Loucy (cell line): ENCODE measurements around the gene C15orf62.

ENCODE experiments used
- EZH2phosphoT487 ChIP-seq: fragments of 200-600 bp; IDR thresholded peaks from 2 replicates; pipeline ENCODE4 v1.6.1; 2018; ENCODE audit warnings: antibody characterized with exemption, mild to moderate bottlenecking, moderate library complexity, borderline replicate concordance
- TF ChIP-seq, protein P1 (sequence below): fragments of 200-600 bp; sonication (generic); conservative IDR thresholded peaks from 2 replicates; pipeline ENCODE4 v1.5.1; 2014; ENCODE audit warnings: mild to moderate bottlenecking, antibody characterized with exemption, low read length

DNA sequence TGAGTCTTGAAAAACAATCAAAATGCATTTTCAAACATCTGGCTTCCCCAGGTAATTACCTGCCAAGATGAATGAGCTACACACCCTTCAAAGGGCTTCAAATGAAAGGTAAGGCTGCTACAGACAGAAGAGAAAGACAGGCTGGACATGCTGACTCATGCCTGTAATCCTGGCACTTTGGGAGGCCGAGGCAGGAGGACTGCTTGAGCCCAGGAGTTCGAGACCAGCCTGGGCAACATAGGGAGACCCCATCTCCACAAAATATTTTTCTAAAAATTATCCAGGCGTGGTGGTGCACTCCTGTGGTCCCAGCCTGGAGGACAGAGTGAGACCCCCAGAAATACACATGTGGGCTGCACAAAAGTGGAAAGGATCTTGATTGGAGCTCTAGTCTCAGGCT lies 22.6 kb downstream of the C15orf62 start:
- TF ChIP-seq, protein P1, sequence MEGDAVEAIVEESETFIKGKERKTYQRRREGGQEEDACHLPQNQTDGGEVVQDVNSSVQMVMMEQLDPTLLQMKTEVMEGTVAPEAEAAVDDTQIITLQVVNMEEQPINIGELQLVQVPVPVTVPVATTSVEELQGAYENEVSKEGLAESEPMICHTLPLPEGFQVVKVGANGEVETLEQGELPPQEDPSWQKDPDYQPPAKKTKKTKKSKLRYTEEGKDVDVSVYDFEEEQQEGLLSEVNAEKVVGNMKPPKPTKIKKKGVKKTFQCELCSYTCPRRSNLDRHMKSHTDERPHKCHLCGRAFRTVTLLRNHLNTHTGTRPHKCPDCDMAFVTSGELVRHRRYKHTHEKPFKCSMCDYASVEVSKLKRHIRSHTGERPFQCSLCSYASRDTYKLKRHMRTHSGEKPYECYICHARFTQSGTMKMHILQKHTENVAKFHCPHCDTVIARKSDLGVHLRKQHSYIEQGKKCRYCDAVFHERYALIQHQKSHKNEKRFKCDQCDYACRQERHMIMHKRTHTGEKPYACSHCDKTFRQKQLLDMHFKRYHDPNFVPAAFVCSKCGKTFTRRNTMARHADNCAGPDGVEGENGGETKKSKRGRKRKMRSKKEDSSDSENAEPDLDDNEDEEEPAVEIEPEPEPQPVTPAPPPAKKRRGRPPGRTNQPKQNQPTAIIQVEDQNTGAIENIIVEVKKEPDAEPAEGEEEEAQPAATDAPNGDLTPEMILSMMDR, result no peak
- TF ChIP-seq EZH2phosphoT487, result no peak
